DOHH2 (cell line): ENCODE measurements around the gene TTK.

Experiments used
- EZH2phosphoT487 ChIP-seq: fragments of 200-600 bp; sonication (generic); IDR thresholded peaks from 2 replicates; pipeline ENCODE4 v1.6.1; 2017; ENCODE audit warnings: borderline replicate concordance, mild to moderate bottlenecking, antibody characterized with exemption, low read length, moderate library complexity, mixed read lengths
- TF ChIP-seq, protein P1 (sequence below): fragments of 200-600 bp; sonication (generic); IDR thresholded peaks from one replicate; pipeline ENCODE4 v1.5.1; 2014; ENCODE audit warnings: antibody characterized with exemption, mild to moderate bottlenecking, low read depth, low read length; ENCODE audit not compliant: poor library complexity, severe bottlenecking

DNA sequence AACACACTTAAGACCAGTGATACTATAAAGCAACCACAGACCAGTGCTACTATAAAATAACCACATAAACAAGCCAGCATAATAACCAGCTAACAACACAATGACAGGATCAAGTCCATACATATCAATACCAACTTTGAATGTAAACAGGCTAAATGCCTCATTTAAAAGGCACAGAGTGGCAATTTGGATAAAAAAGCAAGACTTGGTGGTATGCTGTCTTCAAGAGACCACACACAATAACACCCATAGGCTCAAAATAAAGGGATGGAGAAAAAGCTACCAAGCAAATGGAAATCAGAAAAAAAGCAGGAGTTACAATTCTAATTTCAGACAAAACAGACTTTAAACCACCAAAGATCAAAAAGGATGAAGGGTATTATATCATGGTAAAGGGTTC is 37.3 kb upstream of the TTK start:
- TF ChIP-seq, protein P1, sequence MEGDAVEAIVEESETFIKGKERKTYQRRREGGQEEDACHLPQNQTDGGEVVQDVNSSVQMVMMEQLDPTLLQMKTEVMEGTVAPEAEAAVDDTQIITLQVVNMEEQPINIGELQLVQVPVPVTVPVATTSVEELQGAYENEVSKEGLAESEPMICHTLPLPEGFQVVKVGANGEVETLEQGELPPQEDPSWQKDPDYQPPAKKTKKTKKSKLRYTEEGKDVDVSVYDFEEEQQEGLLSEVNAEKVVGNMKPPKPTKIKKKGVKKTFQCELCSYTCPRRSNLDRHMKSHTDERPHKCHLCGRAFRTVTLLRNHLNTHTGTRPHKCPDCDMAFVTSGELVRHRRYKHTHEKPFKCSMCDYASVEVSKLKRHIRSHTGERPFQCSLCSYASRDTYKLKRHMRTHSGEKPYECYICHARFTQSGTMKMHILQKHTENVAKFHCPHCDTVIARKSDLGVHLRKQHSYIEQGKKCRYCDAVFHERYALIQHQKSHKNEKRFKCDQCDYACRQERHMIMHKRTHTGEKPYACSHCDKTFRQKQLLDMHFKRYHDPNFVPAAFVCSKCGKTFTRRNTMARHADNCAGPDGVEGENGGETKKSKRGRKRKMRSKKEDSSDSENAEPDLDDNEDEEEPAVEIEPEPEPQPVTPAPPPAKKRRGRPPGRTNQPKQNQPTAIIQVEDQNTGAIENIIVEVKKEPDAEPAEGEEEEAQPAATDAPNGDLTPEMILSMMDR, result no peak
- no peak for TF ChIP-seq EZH2phosphoT487
